Omental fat pad (tissue), 4 donors: ENCODE results near the gene NR4A2. TPM values are rescaled to one million over a fixed set of nuclear protein-coding genes. Genes with fewer than 3 reads are reported as not detected.

Source experiments
- ATAC-seq: fragments of 150-250 bp; one replicate; pipeline ENCODE4 v1.9.1; 2016; ENCODE audit warnings: mild to moderate bottlenecking, moderate library complexity; ENCODE audit not compliant: low FRiP score
- DNase-seq: peaks from one replicate; pipeline ENCODE4 v3.0.0-alpha.2; 2019; ENCODE audit warnings: low spot score
- CTCF ChIP-seq, 3 donors: fragments of 450-650 bp; IDR thresholded peaks; one replicate each; pipeline ENCODE4 v1.5.1; 2016 to 2017; ENCODE audit warnings: antibody characterized with exemption in 3 of 3, mild to moderate bottlenecking in 3 of 3, moderate library complexity in 2 of 3
- total RNA-seq, 4 donors: library from RNA; depleted of rRNA; stranded (reverse); fragments of >200 nt; gene quantifications; one replicate each; pipeline ENCODE4 v1.1.0, GENCODE V29; 2016

NR4A2 gene
- total RNA-seq, 4 donors from 2014 or later: 6.0 to 178 (median 13.6) TPM

DNA sequence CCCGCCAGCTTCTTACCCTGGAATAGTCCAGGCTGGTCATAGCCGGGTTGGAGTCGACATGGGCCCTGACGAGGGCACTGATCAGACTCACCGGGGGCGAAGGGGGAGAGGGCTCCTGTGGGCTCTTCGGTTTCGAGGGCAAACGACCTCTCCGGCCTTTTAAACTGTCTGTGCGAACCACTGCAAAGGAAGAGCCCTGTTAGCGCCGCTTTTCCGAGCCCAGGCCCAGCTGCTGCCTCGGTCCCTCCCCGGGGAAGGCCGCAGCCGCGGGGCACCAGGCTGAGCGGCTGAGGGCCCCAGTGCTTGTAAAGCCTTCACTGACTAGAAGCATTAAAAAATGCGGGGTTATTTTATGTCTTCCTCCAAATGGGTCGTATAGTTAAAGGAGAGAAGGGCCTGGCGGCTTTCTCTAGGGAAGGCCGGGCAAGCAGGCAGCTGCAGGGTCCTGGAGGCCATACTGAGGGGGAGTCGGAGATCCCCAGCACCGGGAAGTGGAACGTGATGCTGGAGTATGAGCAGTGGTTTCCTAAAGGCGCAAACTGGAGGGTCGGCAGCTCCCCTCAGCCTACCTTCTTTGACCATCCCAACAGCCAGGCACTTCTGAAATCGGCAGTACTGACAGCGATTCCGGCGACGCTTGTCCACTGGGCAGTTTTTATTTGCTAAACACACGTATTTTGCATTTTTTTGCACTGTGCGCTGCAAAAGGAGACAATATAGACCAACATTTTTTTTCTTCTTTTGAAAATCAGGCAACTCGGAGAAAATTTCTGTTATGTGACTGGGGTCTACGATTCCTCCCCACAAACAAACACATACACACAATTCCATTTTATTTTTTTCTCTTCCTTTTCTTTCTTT is 4.5 kb downstream of the NR4A2 start:
- ATAC-seq: no peak
- no peak for TF ChIP-seq CTCF (IDR thresholded peaks at IDR 0.05)
- DNase-seq: no peak

DNA sequence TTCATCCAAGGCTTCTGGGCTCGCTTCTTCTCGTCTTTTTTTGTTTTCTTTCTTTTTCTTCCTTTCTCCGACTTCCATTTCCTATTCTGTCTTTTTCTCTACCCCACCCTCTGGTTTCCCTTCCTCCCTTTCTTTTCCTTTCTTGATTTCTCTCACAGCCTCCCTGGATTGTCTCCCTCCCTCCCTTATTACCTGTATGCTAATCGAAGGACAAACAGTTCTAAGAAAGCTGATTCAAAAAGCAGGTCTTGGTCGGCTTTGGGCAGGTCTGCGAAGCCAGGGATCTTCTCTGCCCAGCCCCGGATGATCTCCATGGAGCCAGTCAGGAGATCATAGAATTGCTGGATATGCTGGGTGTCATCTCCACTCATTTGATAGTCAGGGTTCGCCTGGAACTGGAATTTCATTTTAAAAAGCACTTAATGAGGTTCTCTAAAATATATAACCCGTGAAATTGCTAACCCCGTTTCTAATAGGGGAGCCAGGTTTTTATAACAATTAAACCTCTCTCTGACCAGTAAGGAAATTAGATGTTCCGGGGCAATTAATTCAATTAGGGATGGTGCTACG is 5.9 kb downstream of the NR4A2 start:
- no peak for DNase-seq

GRCh38 chr2:156325688-156326525 is 6.6 kb downstream of the NR4A2 start:
- no peak for TF ChIP-seq CTCF (IDR thresholded peaks at IDR 0.05)
- no peak for ATAC-seq
- no peak for DNase-seq

More for the DNA sequence above, 5.9 kb downstream of the NR4A2 start:
- no peak for ATAC-seq
- no peak for TF ChIP-seq CTCF (IDR thresholded peaks at IDR 0.05)

DNA sequence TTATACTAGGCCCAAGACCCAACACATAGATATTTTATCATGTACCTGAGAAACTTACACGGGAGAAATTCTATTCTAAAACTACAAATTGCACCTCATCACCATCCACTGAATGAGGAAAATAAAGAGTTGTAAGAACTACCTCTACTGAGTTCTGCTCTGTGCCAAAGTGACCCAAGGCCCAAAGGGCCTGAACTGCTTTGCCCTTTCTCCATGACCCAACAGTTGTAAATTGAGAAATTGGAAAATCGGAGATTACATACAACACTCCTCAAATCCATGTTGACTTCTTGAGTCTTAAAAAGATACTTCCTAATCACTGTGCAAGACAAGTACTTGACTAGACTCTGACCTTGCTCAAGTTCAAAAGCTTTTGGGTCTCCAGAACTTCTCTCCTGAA is 8.8 kb downstream of the NR4A2 start:
- no peak for DNase-seq

DNA sequence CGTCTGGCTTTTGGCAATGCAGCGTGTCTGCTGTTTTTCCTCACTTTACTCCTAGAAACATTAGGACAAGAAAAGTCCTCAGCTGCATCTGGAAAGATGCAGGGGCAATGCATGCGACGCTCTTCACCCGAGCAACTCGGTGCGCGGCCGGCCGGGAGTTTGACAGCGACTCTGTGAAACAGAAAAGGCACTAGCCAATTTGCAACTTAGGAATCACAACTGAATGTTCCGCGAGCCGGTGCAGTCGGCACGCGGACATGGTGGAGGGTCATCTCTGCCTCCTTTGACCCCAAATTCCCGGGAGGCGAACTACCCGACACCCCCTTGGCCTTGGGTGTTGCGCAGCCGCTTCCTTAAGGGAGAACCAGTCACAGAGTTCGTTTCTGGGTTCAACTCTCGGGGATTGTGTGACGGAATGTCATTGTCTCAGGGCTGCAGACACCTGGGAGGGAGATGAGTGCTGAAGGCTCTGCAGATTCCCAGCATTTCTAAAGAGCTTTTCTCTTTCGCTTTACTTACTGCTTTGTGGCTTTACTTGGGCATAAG is 9.8 kb downstream of the NR4A2 start:
- TF ChIP-seq CTCF (IDR thresholded peaks at IDR 0.05): no peak
- DNase-seq (no peak), ATAC-seq (no peak)

More for the DNA sequence above, 8.8 kb downstream of the NR4A2 start:
- ATAC-seq: no peak
- TF ChIP-seq CTCF (IDR thresholded peaks at IDR 0.05): no peak

DNA sequence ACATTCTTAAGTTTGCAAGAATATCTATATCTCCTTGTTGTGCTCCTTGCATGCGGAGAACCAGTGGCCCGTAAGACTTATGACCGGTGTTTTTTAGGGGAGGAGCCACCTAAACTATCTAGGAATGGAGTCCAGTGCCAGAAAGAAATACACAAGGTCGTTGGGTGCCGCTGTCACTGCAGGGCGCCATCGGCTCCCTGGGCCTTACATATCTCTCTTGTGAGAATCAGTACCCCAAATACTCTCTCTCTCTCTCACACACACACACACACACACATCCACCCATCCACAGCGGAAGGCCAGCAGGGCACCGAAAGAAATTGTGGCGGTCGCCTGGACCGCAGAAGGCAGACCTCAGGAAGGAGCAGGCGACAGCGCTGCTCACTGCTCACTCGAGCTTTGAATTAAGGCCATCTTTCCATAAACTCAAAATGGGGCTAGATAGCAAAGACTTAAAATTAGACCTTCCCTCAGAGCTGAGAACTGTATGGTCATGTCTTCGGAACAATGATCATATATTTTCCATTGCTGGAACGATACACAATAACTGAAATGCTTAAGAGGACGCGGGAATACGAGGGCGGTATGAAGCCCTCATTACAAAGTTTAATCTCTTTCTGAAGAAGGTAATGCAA is 10.4 kb downstream of the NR4A2 start:
- no peak for ATAC-seq
- no peak for DNase-seq
- no peak for TF ChIP-seq CTCF (IDR thresholded peaks at IDR 0.05)
